Measurements from ENCODE around the gene FASN. TPM values are rescaled to one million over a fixed set of nuclear protein-coding genes. Genes with fewer than 3 reads are reported as not detected.

FASN gene
- total and polyA plus RNA-seq, 2 donors (not counting 3 experiments of a cell fraction or from before 2014, with no cell fraction given), result 101 to 360 TPM

GRCh38 chr17:82106688-82107305 lies 8.8 kb upstream of the FASN start:
- DNase-seq (ENCODE audit: low read depth, low spot score) (no peak), FAIRE-seq (no peak)
- H3K4me1 ChIP-seq (ENCODE audit: control insufficient read depth, extremely low read depth, insufficient read depth, low read length), result peaks cover 10% of the 10 kb centered on the region
- ChIA-PET CTCF (interaction anchor here (1.1 to 2.5 kb wide), 7 partner anchors 35 to 228 kb away, joined by 3 to 17 read pairs (median 4); no protein-coding TSS in a partner anchor), POLR2A (interaction anchor here (1.8 kb wide), 1 partner anchor 9 kb away, joined by 9 read pairs; the partner anchor contains the start of gene FASN)
- dilution Hi-C loops (cut with MboI; ENCODE audit: extremely low pct_ligation_motif_present, low sequenced_read_pairs) (no loop called here), intact Hi-C loops (cut with micrococcal nuclease) (loop anchor here (1.0 kb wide), 1 partner anchor 48 kb away; no protein-coding TSS in a partner anchor)
- TF ChIP-seq EZH2 (IDR thresholded peaks at IDR 0.05; ENCODE audit: borderline replicate concordance, low read depth, low read length, severe bottlenecking), result no peak
- no peak for TF ChIP-seq MAX (IDR thresholded peaks at IDR 0.05; ENCODE audit: insufficient read depth, insufficient read length)
- TF ChIP-seq GATA2 (IDR thresholded peaks at IDR 0.05; ENCODE audit: insufficient read depth, insufficient read length, low read depth, low read length), result no peak
- TF ChIP-seq POLR2A (IDR thresholded peaks at IDR 0.05; ENCODE audit: low read depth, low read length), result no peak
- no peak for TF ChIP-seq MYC (IDR thresholded peaks at IDR 0.05; ENCODE audit: low read depth, low read length)
- no peak for TF ChIP-seq POLR2AphosphoS5 (IDR thresholded peaks at IDR 0.05; ENCODE audit: insufficient read depth, low read depth, low read length)
- no peak for TF ChIP-seq CTCF (IDR thresholded peaks at IDR 0.05; ENCODE audit: extremely low read depth in 1 of 2, insufficient read depth in 1 of 2, low read depth in 1 of 2, low read length in 2 of 2)
- TF ChIP-seq JUN (IDR thresholded peaks at IDR 0.05; ENCODE audit: borderline replicate concordance, insufficient read depth, insufficient read length, low read depth), result no peak
- TF ChIP-seq FOS (IDR thresholded peaks at IDR 0.05; ENCODE audit: borderline replicate concordance, insufficient read depth, low read length), result no peak
- H4K20me1 ChIP-seq (replicated peaks; ENCODE audit: control insufficient read depth, extremely low read depth, insufficient read depth, low read length), result no peaks in the 10 kb centered on the region
- peak overlapping the region; percentile 3 for H3K9ac ChIP-seq (replicated peaks; ENCODE audit: extremely low read depth, insufficient read depth, low read length)
- no peaks in the 10 kb centered on the region for H3K79me2 ChIP-seq (ENCODE audit: control insufficient read depth, insufficient read depth, low read length)
- H3K9me1 ChIP-seq (replicated peaks; ENCODE audit: control insufficient read depth, extremely low read depth, insufficient read depth, low read length), result no peaks in the 10 kb centered on the region
- no peaks in the 10 kb centered on the region for H3K27me3 ChIP-seq (ENCODE audit: control insufficient read depth in 2 of 2, insufficient read depth in 2 of 2, low read length in 2 of 2)
- peak overlapping the region; percentile 43 for H2AFZ ChIP-seq (ENCODE audit: low read depth, low read length)
- no peaks in the 10 kb centered on the region for H3K9me3 ChIP-seq (replicated peaks; ENCODE audit: control insufficient read depth, insufficient read depth, low read length)
- no peak overlapping the region for H3K4me3 ChIP-seq (replicated peaks in 1 of 3; ENCODE audit: insufficient read depth in 1 of 3, low read depth in 1 of 3, low read length in 3 of 3)
- H3K27ac ChIP-seq (ENCODE audit: insufficient read depth, low read depth, low read length), result peak overlapping the region; percentile 9
- peak overlapping the region; percentile 37 for H3K4me2 ChIP-seq (ENCODE audit: insufficient read depth, low read length)
- no peaks in the 10 kb centered on the region for H3K36me3 ChIP-seq (ENCODE audit: control insufficient read depth in 2 of 2, extremely low read depth in 1 of 2, insufficient read depth in 2 of 2, low read length in 2 of 2)
- BruUV-seq (replicated peaks), result no TSS peak
